Fibroblast of skin of left quadriceps (primary cell): ENCODE results near the gene BPIFB4.
"Not testable (repeated sequence)": the region's sequence is repeated elsewhere in the genome, so short reads cannot be mapped to it uniquely, and the experiment has no call there.

Source experiments
- DNase-seq, 2 experiments: peaks; one replicate each; pipeline ENCODE4 v3.0.0-alpha.2; 2013; ENCODE audit warnings: low read depth in 2 of 2

BPIFB4 gene

DNA sequence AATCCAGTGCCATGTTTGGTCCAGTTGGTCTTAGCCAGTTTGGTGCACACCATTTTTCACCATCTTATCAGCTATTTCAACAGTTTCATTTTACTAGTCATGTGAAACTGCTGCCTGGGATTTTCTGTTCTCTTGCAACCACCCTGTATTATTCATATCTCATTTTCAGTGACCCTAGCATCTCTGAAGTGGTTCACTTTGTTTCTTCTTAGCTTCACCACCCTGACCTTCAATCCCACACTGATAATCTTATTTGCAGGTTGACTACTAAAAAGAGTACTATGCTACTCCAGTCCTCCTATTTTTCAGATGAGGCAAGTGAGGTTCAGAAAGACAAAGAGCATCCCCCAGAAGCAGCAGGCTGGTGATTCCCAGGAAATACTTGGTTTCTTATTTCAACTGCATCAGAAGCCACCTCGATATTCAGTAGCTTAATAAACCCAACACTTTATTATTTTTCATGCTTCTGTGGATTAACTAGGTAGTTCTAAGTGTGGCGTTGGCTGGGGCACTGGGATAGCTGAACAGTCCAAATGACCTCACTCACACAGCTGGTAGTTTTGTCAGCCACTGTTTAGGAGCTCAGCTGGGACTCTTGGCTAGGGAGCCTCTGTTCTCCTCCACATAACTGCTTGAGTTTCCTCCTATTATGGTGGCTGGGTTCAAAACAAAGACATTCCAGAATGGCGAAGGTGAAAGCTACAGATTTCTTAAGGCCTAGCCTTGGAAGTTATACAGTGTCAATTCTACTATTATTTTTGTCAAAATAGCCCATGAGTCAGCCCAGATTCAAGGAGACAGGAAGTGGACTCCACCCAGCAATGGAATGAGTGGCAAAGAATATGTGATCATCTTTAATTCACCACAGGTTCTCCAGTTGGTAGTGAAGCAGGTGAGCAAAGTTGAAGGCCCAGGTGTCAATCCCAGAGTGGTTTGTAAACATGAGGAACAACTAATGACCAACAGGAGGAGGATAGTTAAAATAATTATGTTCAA lies 40.6 kb downstream of the BPIFB4 start:
- DNase-seq = no peak

DNA sequence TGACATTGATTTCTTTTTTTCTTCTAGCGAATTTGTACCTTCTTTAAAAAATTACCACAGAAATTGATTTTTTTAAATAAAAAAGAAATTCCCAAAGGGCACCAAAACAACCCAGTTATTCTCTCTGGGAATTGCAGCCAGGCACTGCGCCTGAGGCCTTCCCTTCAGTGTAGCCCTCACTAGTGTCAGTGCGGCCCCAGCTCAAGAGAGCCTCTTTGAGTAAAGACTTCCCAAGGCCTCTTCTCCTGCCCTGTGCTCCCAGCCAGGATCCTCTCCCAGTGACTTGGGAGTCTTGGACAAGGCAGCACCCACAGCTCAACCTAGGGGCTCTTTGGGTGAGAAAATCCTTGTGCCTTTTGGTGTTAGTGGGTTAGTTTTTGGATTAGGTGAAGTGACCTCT lies 41.5 kb downstream of the BPIFB4 start:
- DNase-seq = no peak

DNA sequence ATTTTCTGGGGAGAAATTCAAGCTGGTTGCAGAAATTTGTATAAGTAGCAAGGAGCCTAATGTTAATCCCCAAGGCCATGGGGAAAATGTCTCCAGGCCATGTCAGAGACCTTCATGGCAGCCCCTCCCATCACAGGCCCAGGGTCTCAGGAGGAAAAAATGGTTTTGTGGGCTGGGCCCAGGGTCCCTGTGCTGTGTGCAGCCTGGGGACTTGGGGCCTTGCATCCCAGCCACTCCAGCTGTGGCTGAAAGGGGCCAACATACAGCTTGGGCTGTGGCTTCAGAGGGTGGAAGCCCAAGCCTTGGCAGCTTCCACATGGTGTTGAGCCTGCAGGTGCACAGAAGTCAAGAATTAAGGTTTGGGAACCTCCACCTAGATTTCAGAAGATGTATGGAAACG lies 42.9 kb downstream of the BPIFB4 start:
- DNase-seq = not testable (repeated sequence)

DNA sequence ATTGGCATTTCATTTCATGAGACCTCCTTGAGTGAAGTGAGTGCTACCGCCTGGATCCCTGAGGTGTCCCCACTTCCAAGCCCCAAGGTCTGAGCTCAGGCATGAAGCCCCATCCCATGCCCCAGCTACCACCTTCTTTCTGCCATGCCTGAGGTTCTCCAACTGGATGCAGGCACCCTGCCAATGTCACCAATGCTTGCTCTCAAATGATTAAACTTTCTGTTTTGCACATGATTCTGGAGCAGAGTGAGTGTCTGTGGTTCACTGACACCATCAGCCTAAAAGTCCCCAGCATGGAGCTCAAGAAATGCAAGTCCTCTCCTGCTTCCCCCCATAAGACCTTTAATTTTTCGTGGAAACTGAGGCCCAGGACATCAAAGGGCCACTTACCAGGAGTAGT lies 44.8 kb downstream of the BPIFB4 start:
- no peak for DNase-seq

DNA sequence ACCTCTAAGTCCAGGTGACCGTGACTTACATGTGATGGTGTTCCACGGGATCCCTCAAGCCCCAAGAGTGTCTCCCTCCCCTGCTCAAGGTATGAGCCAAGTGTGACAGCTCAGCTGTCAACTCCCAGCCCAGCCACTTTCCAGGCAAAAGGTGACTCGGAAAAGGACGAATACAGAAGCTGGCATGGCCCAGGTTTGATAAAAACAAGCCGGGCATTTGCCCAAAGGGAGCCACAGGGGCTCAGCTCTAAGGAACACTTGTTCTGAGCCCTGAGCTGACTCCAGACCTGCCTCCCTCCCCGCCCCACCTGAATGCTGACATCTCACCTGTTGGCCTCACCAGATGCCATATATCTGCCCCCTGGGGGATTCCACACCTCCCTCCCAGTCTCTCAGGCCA lies 45.6 kb downstream of the BPIFB4 start:
- no peak for DNase-seq

DNA sequence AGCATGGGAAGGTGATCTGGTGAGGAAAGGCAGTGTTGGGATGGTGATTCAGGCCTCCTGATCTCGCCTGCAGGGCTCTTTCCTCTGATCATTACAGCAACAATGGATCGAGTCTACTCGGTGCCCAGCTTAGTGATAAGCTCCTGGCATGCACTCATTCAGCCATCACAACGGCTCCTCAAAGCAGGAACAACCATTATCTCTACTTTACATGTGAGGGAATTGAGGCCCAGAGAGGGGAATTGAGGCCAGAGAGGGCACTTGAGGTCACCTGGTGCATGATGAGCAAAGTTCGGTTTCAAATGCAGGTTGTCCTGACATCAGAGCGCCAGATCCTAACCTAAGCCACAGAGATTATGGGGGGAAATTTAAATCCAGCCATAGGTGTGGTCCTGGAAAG lies 46.5 kb downstream of the BPIFB4 start:
- no peak for DNase-seq

DNA sequence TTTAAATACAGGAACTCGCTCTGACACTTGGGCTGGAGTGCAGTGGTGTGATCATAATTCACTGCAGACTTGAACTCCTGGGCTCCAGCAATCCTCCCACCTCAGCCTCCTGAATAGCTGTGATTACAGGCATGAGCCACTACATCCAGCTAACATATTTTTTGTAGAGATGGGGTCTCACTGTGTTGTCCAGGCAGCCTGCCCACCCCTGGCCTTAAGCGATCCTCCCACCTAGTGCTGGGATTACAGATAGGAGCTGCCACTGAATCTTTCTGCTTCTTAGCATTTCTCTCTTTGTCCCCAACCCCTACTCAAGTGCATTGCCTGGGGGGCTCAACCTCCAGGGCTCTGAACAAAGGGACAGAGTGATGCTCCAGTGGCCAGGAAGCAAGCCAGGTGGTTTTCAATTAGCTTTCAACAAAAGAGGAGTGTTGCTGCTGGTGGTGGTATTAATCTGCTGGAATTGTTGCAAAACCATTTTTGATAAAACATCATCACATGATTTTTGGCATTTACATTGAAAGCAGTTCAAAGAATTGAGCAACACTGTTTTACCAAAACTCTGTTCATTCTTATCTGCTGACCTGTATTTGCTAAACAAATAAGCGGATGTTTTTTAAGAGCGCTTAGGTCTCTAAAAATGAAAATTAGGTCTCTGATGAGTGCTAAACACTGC lies 48.1 kb downstream of the BPIFB4 start:
- no peak for DNase-seq

DNA sequence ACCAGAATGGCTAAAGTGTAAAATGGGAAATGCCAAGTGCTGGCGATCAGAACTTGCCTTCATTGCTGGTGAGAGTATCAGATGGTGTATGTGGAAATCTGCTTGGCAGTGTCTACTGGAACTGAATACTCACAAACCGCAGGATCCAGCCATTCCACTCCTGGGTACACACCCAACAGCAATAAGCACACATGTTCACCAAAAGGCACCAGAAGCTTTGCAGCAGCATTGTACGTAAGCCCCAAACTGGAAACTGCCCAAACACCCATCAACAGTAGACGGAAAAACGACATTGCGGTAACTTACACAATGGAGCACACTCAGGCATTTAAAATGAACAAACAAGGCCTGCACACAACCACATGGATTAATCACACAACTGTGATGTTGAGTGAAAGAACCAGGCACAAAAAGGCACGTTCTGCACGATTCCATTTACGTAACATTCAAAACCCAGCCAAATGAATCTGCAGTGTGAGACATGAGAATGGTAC lies 51.2 kb downstream of the BPIFB4 start:
- DNase-seq = peak; percentile 76 to 79

DNA sequence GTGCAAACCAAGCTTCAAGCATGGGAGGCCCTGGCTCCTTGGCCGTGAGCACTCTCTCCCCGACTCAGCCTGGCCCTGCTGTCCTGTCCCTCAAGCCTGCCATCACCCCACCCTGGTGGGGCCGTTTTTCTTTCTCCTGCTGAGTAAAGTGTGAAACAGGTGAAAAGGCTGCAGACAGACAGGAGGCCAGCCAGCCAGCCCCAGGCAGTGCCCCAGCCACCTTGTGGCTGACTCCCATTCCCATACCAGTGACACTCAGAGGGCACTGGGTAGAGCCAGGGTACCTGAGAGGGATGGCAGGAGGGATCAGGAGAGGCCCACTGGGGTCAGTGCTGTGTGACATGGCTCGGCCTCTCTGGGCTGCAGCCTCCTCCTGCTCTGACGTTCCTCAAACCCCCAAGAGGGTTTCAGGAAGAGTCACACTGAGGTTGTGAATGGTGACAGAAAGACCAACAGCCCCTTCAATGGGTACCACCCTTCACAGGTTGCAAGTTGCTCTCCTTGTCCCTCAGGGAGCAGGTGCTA lies 52.6 kb downstream of the BPIFB4 start:
- no peak for DNase-seq

DNA sequence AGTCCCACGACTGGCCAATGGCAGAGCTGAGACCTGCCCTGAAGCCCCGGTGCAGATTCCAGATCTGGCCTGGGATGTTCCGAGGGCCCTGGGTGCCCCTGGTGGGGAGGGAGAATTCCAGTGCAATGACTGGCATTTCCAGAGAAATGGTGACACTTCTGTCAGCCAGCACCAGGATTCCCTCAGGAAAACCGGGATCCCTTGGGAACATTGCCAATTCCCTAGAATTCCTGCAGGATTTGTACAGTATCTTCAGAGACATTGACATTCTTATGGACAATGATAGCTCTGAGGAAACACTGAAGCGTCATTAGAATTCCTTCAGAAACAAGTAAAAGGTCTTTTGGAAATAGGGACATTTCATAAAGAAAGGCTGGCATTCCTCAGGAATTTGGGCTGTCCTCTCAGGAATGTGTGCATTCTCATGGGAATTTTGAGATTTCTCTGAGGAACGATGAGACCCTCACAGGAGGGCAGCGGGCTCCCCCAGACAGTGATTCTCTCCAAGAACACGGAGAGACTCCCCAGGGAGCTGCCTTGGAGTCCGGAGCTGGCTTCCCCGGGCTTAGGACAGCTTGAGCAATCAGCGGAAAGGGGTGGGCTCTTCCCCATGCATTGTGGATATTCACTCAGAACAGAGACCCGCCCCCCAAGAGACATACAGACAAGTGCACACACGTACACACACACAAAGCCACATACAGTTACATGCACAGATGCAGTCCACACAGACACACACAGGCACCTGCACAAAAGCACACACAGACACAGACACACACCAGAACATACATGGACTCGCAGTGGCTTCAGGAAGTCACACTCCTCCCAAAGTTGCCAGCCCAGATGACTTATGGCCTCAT lies 53.3 kb downstream of the BPIFB4 start:
- no peak for DNase-seq

DNA sequence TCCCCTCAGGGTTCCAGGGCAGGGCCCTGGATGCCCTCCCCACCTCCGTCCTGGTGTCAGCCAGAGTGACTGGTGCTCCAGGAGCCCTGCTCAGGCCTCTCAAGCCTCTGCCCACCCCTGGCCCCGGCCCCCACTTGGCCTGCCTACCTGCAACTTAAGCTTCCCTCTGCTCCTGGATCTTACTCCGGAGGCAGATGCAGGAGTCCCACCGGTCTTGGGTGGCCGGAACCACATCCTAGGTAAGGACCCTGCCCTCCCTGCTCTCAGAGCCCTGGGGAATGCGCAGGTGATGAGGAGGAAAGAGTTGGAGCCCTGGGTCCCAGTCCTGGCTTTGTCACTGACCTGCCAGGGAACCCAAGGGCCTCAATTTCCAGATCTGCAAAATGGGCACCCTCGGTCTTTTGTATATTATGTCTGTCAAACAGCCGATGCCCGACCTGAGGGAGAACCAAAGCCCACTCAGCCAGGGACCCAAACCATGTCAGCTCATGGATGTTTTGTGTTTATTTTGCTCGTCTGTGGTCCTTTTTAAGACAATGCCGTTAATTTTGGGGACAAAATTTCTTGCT lies 54.0 kb downstream of the BPIFB4 start:
- DNase-seq = no peak

DNA sequence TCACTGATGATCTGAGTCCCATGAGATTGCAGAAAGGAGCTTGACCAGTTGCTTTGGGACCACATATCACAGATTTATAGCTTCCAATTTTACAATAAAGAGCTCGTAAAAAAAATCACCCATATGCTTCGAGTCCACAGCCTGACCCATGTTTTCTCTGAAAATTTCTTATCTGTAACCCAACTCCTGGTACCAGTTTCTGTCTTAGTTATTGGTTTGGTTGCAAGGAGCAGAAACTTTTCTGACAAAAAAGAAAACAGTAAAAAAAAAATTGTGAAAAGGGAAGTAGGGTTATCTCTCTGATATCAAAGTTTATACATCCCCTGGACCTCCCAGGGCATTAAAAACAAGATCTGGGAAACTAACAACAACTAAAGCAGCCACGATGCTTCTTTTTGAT lies 57.8 kb downstream of the BPIFB4 start:
- DNase-seq = no peak

DNA sequence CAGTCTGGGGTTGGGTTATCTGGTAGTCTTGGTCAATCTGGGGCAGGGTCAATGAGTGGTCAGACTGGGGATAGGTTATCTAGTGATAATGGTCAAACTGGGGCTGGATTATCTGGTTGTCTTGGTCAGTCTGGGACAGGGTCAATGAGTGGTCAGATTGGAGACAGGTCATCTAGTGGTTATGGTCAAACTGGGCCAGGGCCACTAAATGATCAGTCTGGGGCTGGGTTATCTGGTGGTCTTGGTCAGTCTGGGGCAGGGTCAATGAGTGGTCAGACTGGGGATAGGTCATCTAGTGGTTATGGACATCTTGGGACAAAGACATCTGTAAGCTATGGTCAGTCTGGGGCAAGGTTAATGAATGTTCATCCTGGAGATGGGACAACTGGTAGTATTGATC lies 60.0 kb downstream of the BPIFB4 start:
- no peak for DNase-seq

DNA sequence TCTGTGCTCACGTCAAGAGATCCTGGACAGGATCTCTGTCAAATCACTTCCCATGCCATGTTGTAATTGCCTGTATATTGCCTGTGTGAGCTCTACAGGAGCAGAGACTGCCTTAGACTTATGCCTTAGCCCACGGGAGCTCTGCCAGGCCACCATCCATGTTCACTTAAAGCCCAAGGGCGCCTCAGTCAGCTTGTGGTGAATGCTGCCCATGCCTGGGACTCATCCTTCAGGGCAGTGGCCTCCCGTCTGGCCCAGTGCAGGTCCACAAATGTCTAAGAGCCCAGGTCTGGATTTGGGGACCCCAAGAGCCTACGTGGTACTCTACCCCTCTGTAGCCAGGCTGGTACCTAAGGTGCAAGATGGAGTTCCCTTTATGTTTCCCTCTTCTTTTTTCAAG lies 66.1 kb downstream of the BPIFB4 start:
- no peak for DNase-seq

DNA sequence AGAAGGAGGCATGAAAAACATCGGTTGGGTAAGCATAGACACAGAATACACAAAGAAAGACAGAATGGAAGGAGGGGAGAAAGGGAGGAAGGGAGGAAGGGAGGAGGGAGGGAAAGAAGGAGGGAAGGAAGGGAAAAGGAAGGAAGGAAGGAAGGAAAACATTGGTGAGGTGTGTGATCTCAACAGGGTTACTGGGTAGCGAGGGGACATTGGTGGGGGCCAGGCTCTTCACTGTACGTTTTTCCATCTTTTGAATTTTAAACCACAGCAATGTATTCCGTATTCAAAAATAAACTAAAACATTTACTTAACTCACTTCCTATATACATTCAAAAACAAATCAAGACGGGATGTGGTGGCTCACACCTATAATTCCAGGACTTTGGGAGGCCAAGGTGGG lies 67.9 kb downstream of the BPIFB4 start:
- no peak for DNase-seq

DNA sequence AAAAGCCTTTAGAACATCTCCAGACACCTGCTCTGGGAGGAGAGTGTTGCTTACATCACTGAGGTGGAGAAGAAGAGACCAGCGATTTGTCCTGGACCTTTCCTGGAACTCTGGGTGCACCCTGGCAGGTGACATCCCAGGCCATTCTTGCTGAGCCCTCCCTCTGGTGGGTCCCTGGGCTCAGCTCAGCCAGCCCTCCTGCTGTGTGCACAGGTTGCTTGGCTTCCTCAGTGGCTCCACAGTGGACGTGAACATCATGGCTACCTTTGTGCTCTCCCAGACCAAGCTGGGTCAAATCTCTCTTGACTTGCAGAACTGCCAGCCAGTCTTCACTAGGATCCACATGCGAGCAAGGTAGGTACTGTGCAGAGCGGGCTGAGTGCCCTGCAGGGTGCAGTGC lies 68.6 kb downstream of the BPIFB4 start:
- DNase-seq = no peak

DNA sequence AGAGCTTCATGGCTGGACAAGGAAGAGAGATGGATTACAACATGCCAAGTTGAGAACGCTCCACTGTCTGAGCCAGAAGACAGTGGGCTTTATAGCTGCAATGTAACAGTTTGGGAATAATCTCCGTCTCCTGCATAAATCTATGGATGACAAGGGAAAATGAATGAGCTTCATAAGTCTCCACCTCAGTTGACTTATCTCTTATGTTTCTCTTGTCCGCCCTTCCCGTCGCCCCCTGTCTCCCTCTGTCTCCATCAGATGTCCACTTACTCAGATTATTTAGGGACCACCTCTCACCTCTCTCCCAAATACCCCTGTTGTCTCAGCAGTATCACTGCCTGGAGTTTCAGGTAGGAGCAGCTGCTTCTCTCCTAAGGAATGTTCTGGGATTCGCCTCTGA lies 74.8 kb downstream of the BPIFB4 start:
- no peak for DNase-seq

DNA sequence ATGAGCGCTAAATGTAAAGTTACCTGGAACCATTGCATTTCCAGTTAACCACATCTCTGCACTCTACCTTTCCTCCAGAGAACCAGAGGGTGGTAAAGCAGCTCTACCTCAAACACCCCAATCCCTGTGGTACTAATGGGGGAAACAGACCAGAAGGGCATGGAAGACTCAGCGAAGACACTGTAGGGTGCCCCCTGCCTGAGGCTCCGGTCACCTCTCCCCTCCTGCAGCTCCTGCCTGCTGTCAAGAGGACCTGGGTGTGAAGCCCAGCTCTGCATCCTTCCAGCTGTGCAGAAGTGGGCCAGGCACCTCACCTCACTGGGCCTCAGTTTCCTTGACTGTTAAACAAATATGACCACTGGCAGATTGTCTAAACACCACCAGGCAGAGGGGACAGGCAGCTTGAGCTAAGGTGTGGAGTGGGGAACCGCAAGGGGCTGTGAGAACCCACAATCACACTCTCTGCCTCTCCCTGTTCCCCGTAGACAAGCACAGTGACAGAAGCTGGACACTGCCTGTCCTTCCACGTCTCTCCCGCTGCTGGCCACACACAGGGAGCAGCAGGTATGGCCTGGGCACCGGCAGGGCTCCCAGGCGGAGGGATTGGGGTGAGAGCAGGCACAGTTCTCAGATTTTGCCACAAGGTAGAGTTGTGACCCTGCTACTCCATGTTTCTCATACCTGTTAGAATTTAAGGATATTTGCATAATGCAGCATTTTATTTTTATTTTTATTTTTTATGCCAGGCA lies 79.4 kb downstream of the BPIFB4 start:
- DNase-seq = no peak

DNA sequence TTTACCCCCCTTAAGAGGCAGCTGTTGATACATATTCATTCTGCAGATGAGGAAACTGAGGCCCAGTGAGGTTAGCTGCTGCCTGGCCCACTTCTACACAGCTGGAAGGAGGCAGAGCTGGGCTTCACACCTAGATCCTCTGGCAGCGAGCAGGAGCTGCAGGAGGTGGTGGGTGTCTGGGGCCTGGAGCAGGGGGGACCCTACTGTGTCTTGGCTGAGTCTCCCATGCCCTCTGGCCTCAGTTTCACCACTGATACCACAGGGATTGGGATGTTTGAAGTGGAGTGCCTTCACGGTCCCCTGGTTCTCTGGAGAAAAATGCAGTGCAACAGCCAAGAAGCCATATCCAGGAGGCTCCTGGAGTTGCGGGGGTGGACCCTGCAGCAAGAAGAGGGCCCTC lies 80.3 kb downstream of the BPIFB4 start:
- no peak for DNase-seq

DNA sequence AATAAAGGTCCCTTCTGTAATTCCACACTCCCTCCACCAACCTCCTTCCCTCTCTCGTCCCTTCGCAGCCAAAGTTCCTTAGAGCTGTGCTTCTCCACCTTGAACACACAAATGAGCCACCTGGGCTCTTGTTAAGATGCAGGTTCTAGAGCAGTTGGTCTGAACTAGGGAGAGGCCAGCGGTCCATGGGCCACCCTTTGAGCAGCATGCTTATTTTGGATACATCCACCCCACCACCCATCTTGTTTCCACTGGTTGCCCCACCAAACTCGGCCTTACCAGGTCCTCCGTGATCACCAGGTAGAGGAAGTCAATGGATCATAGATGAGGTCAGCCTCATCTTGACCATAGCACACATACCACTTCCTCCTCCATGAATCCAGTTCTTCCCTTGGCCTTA lies 81.2 kb downstream of the BPIFB4 start:
- DNase-seq = no peak
